NCI-H1092 (cell line): ENCODE results near the gene HYAL3.
"Not testable (repeated sequence)": the region's sequence is repeated elsewhere in the genome, so short reads cannot be mapped to it uniquely, and the experiment has no call there.

Experiments
- DNase-seq: peaks from one replicate; lab custom pipeline; 2025; lab: John Stamatoyannopoulos, UW

Gene HYAL3

DNA sequence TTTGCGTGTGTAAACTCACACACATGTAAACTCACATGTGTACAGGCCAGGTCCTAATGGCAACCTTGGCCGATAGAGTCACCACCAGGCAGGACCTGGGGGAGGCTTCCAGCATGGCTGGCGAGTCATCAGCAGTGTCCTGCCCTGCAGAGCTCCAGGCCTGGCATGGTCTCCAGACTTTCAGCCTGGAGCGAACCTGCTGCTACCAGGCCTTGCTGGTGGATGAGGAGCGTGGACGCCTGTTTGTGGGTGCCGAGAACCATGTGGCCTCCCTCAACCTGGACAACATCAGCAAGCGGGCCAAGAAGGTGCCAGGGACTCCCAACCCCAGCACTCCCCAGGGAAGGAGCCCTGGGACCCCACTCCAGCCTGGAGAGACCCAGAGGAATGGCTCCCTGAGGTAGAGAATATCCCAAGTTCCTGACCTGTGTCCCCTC, 29.2 kb downstream of the HYAL3 start:
- no peak for DNase-seq

DNA sequence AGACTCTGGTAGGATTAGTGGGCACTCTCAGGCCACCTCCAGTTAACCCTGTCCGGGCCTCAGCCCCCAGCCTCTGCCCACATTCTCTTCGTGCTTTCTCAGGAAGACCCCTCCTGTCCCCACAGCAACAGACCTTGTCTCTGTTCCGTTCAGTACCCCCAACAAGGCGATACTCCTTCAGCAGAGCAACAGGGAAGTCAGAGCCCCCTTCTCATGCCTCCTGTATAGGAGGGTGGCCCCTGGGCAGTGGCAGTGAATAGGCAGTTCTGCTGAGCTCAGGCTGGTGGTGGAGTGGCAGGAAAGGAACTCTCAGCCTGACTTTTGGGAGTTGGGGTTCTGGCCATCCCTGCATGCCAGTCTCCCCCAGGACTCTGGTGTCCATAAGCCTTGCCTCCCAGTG, 29.7 kb downstream of the HYAL3 start:
- DNase-seq = no peak

DNA sequence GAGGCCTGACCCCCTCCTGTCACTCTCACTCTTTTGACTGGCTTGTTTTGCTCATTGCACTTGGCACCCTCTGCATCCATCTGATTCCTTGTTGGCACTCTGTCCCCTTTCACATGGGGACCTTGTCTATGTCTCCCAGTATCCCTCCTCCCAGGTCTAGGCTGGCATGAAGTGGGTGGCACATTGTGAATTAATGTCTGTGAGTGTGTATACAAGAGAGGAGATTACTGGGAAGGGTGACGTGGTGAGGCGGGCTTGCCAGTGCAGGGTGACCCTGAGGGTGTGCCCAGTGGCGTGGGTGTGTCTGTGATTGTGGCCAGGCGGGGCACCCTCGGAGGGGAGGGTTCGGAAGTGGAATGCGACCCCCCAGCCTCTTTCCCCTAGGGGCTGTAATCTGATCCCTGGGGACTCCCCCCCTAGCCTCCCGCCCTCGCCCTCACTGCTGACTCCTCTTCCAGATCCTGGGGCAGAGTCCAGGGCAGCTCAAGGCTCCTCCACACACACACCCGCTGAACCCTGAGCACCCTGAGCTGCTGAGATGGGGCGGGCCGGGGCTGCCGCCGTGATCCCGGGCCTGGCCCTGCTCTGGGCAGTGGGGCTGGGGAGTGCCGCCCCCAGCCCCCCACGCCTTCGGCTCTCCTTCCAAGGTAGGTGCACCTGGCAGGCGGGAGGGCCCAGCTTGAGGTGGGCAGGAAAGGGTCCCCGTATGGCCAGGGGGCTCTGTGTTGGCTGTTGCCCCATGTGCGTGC, 30.3 kb downstream of the HYAL3 start, which contains the start of gene SEMA3B:
TSS of gene SEMA3B (plus strand) at position 445 of the 749 bp plus-strand sequence. CDS start at position 539, 94 bp downstream.
- no peak for DNase-seq

DNA sequence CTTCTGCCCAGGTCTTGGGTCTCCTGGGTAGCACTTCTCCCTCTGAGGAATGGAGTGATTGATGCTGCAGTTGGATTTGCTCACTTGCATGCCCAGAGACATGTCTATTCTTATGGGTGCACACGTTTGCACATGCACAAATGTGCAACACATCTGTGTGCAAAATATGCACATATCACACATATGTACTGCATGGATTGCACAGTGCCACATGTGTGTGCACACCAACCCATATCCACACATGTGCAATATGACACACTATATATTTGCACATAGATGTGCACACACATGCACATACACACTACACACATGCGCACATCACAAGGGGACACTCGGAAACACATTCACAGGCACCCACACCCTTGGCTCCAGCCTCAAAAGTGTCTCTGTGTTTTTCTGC, 30.9 kb downstream of the HYAL3 start:
- DNase-seq = no peak

DNA sequence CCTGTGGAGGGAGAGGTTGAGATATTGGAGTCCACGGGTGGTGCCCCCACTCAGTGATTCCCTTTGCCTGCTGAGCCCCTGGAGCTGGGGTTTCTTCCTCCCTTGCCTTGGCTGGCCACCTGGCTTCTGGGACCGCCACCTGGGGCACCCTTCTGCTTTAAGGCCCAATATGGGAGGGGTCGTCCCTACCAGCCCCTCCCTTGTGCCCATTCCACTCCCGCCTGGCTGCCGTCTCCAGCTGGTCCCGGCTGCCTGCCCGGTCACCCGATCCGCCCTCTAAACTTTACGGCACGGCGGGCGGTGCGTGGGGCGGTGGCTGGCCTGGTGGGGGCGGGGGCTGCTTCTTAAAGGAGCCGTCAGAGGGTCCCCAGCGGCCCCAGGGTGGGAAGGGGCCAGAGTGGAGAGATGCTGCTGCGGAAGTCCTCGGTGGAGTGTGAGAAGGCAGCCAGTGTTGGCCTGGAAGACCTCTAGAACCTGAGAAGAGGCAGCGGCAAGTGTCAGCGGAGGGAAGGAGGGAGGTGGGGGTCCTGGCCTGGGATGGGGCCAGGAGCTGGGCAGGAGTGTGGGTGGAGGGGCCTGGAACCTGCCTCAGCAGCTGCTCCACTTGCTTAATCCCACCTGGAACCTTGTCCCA, 31.8 kb downstream of the HYAL3 start:
- DNase-seq = no peak

DNA sequence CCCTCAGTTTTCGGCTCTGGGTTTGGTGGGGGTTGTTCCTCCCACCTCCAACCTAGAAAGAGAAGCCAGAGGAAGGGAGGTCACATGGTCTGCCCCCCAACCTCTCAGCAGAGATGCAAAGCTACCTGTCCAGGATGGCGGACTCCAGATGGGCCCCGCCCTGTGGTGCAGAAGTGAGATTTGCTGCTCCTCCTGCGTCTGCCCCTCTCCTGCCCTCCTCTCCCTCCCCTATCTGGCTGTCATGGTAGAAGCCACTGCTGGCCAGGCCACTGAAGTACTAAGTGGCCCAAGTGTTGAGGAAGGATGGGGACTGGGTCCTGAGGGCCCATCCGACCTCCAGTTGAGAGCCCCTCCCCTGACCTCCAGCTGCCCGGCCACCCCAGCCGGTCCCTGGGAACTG, 32.4 kb downstream of the HYAL3 start:
- no peak for DNase-seq

DNA sequence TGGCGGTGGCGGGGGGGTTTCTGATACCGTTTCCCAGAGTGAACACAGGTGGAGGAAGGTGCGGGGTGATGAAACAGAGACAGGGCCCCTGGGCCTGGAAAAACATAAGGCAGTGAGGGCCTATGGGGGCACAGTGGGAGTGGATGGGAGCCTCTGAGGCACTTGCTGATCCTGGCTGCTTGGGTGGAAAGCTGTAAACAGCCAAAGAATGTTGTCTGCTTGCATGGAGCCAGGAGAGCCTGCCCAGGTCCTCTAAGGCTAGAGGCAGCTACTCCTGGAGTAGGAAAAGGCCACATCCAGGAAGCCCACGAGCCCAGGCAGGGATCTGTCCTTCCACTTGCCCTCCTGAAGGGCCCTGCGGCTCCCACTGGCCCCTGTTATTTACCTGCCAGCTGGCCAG, 33.2 kb downstream of the HYAL3 start:
- DNase-seq = no peak

DNA sequence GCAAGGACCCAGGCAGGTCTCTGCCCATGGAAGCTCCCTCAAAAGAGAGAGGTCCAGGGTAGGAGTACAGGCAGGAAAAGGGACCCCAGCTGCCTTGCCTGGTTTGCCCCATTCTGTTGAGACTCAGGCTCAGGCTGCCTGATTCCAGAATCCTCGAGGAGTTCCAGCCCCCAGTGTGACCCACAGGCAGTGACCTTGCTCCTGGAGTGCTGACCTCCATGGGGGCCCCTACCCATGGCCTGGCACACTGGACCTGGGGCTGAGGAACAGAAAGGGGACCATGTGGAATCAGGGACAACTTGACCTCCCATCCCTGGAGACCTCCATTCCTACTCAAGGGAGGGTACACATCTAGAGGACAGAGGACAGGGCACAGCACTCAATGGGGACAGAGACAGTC, 33.6 kb downstream of the HYAL3 start:
- no peak for DNase-seq

DNA sequence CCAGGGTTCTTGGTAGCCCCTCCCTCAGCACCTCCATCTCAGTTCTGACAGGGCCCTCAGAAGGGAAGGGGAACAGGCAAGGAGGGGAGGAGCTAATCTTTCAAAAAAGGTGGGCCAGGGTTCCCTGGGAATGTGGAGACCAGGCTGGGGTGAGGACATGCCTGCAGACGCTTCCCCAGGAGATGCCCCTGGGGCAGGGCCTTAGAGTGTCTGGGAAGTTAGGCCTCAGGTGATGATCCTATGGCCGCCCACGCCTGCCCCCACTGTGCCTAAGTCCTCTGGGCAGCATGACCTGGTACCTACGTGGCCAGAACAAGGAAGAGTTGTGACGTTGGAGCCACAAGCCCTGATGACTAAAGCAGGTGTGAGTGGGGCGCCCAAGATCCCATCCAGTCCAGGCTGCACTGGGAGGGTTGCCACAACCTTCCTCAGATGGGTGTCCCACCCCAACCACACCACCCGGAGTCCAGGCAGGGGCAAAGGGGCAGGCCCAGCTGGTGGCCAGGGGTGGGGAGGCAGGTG, 34.2 kb downstream of the HYAL3 start:
- DNase-seq = no peak

DNA sequence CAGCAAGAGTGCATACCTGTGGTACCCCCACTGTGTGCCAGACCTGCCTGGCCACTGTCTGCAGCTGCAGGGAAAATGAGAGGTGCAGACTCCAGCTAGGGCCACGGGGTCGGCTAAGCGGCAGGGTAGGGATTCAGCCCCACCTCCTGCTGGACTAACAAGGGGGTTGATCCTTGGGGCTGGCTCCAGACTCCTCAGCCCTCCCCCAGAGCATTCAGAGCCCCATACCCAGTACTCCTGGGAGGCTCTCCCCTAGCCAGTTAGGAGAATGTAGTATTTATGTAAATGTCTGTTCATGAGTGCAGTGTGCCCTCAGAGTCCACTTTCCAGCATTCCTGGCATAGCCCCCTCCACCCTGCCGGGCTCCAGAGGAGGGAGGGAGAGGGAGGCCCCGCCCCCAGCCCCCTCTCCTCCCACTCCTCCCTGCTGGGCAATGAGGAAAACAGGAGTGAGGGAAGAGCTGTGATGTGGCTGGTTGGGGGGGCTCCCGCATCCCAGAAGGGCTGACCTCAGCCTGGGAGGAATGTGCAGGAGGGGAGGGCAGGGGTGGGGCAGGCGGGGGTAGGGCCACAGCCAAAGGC, 34.7 kb downstream of the HYAL3 start:
- DNase-seq = no peak

DNA sequence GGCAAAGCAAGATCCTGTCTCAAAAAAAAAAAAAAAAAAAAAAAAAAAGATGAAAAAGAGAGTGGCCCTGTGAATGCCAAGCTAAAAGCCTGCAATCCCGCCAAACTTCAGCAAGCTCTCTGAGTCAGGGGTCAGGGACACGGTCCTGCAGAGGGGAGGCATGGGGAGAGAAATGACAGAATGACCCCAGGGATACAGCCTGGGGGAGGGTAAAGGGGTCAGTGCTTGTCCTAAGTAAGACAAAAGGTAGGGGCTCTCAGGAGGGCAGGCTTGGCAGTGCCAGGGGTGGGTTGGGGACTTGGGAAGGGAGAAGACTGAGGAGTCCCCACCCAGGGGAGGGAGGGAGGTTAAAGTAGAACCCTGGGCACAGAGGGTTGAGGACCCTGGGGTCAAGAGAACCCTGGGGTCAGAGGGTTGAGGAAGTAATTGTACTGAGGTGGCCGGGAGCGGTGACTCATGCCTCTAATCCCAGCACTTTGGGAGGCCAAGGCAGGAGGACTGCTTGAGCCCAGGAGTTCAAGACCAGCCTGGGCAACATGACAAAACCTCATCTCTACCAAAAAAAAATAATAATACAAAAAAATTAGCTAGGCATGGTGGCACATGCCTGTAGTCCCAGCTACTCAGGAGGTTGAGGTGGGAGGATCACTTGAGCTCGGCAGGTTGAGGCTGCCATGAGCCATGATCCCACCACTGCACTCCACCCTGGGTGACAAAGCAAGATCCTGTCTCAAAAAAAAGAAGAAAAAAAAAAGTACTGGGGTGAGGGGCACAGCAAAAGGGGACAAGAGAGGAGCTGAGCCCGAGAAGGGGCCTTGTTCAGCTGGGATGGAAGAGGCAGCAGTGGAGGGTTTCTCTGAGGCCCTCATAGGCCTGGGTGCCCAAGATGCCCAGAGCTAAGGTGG, 35.5 kb downstream of the HYAL3 start:
- no peak for DNase-seq

DNA sequence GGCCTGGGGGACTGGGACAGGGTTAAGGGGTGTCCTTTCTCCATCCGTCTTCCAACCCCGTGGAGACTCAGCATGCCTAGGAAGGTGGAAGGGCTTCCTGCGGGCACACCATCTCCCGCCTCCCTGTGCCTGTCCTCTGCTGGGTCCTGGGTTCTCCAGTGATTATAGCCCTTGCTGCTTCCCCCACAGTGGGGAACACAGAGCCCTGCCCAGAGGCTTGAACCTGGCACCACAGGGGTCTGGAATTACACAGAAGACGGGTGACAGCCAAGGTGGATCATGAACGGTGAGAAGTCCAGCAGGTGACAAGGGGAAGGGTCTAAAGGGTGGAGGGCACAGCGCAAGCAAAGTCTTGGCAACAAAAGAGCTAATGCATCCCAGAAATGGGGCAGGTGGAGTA, 36.4 kb downstream of the HYAL3 start:
- no peak for DNase-seq

DNA sequence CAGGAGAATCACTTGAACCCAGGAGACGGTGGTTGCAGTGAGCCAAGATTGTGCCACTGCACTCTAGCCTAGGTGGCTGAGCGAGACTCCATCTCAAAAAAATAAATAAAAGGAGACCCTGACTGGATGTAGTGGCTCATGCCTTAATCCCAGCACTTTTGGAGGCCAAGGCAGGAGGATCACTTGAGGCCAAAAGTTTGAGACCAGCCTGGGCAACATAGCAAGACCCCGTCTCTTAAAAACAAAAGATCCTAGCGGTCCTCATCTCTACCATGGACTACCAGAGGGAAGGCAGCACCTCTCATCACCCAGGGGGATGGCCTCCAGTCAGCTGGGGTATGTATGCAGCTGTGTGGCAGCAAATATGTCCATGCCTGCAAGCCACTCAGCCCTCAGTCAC, 37.0 kb downstream of the HYAL3 start:
- not testable (repeated sequence) for DNase-seq

DNA sequence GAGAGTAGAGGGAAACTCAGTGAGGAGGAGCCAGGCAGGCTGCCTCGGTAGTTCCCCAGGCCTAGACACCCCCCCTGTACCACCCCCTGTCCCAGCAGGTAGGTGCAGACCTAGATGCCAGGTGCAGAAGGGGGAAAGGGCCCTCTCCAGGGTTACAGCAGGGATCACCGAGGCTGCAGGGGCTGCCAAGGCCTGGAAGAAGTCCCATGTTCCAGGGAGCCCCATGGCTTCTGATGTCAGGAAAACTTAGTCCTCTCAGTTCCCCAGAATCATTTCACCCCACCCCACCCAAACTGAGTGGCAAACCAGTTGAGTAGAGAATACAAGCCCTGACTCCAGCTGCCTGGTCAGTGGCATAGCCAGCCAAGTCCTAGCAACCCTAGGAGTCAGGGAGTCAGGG, 37.7 kb downstream of the HYAL3 start:
- no peak for DNase-seq

DNA sequence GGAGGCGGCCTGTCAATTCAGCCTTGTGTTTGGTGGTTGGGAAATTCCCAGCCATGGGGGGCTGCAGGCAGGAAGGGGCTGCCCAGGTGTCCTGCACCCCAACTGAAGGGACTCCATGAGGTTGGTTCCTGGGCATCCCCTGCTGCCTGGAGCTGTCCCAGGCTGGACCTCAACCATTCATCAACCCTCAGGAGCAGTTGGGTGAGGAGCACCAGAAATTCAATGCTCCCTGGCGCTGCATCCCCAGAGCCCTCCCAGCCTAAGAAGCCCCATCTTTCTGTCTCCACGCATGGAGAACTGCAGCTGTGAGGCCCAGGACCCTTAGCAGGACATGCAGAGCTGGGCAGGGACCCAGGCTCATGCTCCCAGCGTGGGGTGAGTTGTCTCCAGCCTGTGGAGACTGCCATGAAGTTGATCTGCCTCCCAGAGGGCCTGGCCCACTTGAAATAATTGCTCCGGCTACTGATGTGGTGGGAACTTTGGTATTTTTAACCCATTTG, 38.2 kb downstream of the HYAL3 start:
- no peak for DNase-seq

DNA sequence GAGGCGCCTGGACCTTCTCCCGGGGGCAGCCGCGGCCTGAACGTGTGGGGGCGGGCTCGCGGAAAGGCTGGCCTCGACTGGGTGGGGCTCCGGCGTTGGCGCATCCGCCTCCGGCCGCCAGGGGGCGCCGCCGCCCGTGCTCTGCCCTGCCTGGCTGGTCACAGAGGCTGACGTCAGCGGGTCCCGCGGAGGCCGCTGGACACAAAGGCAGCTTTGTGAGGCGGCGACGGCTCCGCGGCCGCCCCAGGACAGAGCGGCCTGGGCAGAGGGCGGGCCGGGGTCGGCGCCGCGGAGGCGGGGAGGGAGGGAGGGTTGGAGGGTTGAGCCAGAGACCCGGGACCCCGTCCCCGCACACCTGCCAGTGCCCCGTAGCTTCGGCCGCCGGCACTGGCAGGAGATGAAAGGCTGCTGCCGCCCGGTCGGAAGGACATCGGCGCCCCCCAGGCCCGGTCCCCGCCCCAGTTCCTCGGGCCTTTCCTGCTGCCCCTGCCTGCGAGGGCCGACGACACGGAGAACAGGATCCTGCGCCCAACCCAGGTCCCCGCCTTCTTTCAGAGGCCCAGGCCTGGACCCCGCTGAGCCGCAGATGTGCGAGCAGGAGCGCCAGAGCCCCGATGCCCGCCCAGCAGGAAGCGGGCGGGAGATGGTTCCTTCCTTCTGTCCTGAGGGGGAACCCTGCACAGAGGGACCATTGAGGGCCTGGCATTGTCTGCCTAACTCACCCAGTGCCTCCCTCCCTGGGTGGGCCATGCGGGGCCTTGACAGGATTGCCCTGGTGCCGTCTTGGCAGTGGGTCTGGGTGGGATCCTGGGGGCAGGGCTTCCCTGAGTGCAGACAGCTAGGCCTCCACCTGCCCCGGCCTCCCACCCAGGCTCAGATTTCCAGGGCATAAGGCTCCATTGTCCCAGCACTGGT, 38.9 kb downstream of the HYAL3 start:
- DNase-seq = peak; percentile 66

DNA sequence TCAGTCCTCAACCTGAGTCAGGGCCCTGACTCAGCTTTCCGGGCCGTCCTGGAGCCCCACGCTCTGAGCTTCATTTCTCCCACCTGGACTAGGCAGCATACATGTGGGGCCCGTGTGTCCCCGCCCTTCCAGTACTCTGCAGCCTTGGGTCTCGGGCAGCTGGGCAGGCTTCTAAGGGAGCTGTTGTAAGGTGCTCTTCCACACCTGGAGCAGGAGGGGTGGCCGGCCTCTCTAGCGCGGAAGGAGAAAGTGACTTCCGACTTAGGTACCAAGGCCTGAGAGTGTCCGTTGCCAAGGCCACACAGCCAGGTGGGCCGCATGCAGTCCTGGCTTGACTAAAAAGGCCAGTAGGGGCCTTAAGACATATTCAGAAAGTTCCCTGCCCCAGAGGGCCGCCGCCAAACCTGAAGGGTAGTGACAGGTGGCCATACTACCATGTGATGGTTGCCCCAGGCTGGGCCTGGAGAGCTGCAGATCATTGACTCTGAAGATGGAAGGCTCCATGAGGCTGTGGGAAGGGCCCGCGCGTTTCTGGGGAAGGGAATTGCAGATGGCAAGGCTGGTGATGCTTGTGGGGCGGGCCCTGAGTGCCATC, 39.7 kb downstream of the HYAL3 start:
- no peak for DNase-seq

DNA sequence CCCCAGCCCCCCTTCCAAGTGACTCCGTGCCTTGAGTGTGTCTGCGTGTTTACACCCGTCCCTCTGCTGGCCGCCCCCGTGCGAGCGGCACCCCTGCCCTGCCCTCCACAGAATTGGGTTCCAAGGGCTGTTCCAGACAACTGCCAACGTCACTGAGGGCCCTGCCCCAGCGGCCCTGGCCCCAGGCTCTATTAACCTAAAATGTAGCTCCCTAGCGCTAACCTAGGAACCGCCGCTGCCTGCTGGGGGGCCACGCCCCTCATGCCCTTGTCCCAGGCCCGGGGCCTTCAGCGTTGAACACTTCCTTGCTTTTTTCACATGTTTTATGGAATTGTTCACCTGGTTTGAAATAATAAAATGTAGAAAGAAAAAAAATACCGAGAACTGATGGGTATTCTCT, 40.2 kb downstream of the HYAL3 start:
- DNase-seq = no peak

DNA sequence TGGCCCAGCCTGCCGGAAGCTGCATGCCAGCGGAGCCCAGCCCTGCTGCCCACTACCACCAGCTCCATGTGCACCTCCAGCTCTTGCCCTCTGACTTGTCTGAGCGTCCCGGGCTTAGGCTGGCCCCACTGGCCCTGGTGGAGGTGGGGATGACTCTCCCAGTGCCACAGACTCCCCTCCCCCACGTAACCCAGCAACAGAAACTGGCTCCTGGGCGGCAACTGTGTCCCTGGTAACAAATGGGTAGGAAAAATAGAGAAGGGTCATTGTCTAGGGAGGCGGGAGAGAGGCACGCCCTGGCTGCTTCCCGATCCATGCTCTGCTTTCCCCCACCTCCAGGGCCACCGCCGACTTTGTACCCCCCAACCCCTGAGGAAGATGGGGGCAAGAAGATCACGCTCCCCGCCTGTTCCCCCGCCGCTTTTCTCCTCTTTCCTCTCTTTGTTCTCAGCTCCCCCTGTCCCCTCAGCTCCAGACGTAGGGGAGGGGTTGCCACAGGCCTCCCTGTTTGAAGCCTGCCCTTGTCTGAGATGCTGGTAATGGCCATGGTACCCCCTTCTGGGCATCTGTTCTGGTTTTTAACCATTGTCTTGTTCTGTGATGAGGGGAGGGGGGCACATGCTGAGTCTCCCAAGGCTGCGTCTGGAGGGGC, 41.0 kb downstream of the HYAL3 start:
- DNase-seq = no peak
